Thoracic aorta (tissue), 2 donors: Measurements from ENCODE around the gene PSMC1. TPM values are rescaled to one million over a fixed set of nuclear protein-coding genes. Genes with fewer than 3 reads are reported as not detected.

Source experiments
- ATAC-seq: fragments of 150-250 bp; one replicate; pipeline ENCODE4 v1.8.0; 2017; ENCODE audit warnings: low read depth; ENCODE audit not compliant: insufficient number of reproducible peaks, low FRiP score
- DNase-seq: peaks from one replicate; pipeline ENCODE4 v3.0.0-alpha.2; 2020; ENCODE audit warnings: low spot score
- H3K27ac ChIP-seq, 2 donors: fragments of 200-600 bp; sonication (generic); 1 replicate in 1 of 2; 2 replicates in 1 of 2; pipeline ENCODE4 v1.5.1; 2016; ENCODE audit warnings: mild to moderate bottlenecking in 2 of 2, moderate library complexity in 2 of 2
- H3K27me3 ChIP-seq: fragments of 200-600 bp; sonication (generic); replicated peaks from 2 replicates; pipeline ENCODE4 v1.6.0; 2016; ENCODE audit warnings: mild to moderate bottlenecking; ENCODE audit not compliant: insufficient read depth
- H3K36me3 ChIP-seq: fragments of 200-600 bp; sonication (generic); one replicate; pipeline ENCODE4 v1.5.1; 2016
- H3K4me1 ChIP-seq, 2 donors: fragments of 200-600 bp; sonication (generic); 1 replicate in 1 of 2; 2 replicates in 1 of 2; pipeline versions ENCODE4 v1.5.1 to v1.6.0; 2016; ENCODE audit warnings: low read depth in 2 of 2, mild to moderate bottlenecking in 1 of 2; ENCODE audit not compliant: control insufficient read depth in 1 of 2
- H3K4me3 ChIP-seq: fragments of 200-600 bp; sonication (generic); 2 replicates; pipeline ENCODE4 v1.5.1; 2016; ENCODE audit warnings: mild to moderate bottlenecking
- H3K9me3 ChIP-seq: fragments of 200-600 bp; sonication (generic); 2 replicates; pipeline ENCODE4 v1.5.1; 2016
- CTCF ChIP-seq: fragments of 200-600 bp; sonication (generic); IDR thresholded peaks from one replicate; pipeline ENCODE4 v1.5.1; 2019; ENCODE audit warnings: antibody characterized with exemption
- total RNA-seq, 2 donors: library from RNA; depleted of rRNA; stranded (reverse); fragments of >200 nt; gene quantifications; one replicate each; pipeline versions ENCODE4 v1.1.0 to v1.2.3, GENCODE V29; 2016

PSMC1 gene
- total RNA-seq, 2 donors from 2014 or later, result 95.7 to 112 TPM

- no peak overlapping the region for H3K27ac ChIP-seq
- no peak for TF ChIP-seq CTCF
- ATAC-seq (no peak), DNase-seq (no peak)
- H3K4me1 ChIP-seq, result peaks cover 3 to 33% of the 10 kb centered on the region in 2 donors
- no peaks in the 10 kb centered on the region for H3K27me3 ChIP-seq
- peaks cover 8% of the 10 kb centered on the region for H3K36me3 ChIP-seq
- no peaks in the 10 kb centered on the region for H3K9me3 ChIP-seq
- H3K4me3 ChIP-seq, result no peak overlapping the region
These were observed 47.1 kb downstream of the PSMC1 start for GRCh38 chr14:90303473-90303872.

- no peaks in the 10 kb centered on the region for H3K27me3 ChIP-seq
- H3K36me3 ChIP-seq, result peaks cover 8% of the 10 kb centered on the region
- peaks cover 3 to 33% of the 10 kb centered on the region in 2 donors for H3K4me1 ChIP-seq
- H3K4me3 ChIP-seq, result no peak overlapping the region
- H3K9me3 ChIP-seq, result no peaks in the 10 kb centered on the region
- DNase-seq (no peak), ATAC-seq (no peak)
- no peak for TF ChIP-seq CTCF
- no peak overlapping the region for H3K27ac ChIP-seq
These were observed 48.1 kb downstream of the PSMC1 start for GRCh38 chr14:90304502-90304901.

GRCh38 chr14:90305176-90305601, 48.8 kb downstream of the PSMC1 start:
- DNase-seq (no peak), ATAC-seq (no peak)
- H3K4me1 ChIP-seq, result peaks cover 3 to 33% of the 10 kb centered on the region in 2 donors
- H3K36me3 ChIP-seq, result peaks cover 8% of the 10 kb centered on the region
- no peaks in the 10 kb centered on the region for H3K27me3 ChIP-seq
- no peak overlapping the region for H3K4me3 ChIP-seq
- TF ChIP-seq CTCF, result no peak
- H3K27ac ChIP-seq, result no peak overlapping the region
- no peaks in the 10 kb centered on the region for H3K9me3 ChIP-seq

GRCh38 chr14:90308561-90308960, 52.2 kb downstream of the PSMC1 start:
- no peak for TF ChIP-seq CTCF
- DNase-seq (no peak), ATAC-seq (no peak)
- Histone ChIP-seq H3K4me3 (no peak overlapping the region), H3K27ac (no peak overlapping the region), H3K4me1 (peaks cover 3 to 11% of the 10 kb centered on the region in 2 donors), H3K36me3 (peaks cover 23% of the 10 kb centered on the region), H3K9me3 (no peaks in the 10 kb centered on the region), H3K27me3 (no peaks in the 10 kb centered on the region)

- peaks cover 12% of the 10 kb centered on the region for H3K36me3 ChIP-seq
- H3K4me3 ChIP-seq, result no peak overlapping the region
- no peak for DNase-seq
These were observed 60.9 kb downstream of the PSMC1 start for GRCh38 chr14:90317286-90317685.

More at GRCh38 chr14:90317286-90317685, 60.9 kb downstream of the PSMC1 start:
- ATAC-seq, result no peak
- H3K4me1 ChIP-seq, result no peaks in the 10 kb centered on the region
- H3K27me3 ChIP-seq, result no peaks in the 10 kb centered on the region
- H3K9me3 ChIP-seq, result no peaks in the 10 kb centered on the region
- no peak overlapping the region for H3K27ac ChIP-seq
- TF ChIP-seq CTCF, result no peak
